HCT116 (cell line): ENCODE results near the gene NTHL1. TPM values are rescaled to one million over a fixed set of nuclear protein-coding genes. Genes with fewer than 3 reads are reported as not detected.

Source experiments
- ATAC-seq: fragments of 200-7000 bp; cut with Tn5 transposase; 2 replicates; pipeline ENCODE4 v1.9.1; 2020; ENCODE audit warnings: mild to moderate bottlenecking, moderate library complexity
- BruUV-seq: library from RNA; stranded (reverse); fragments of 400-500 nt; replicated peaks from 2 replicates; lab custom pipeline; 2021; lab: Mats Ljungman, UMichigan
- CTCF ChIA-PET: fragments of 300-600 bp; sonication (Branson Sonifier 250); formaldehyde crosslinking; loops from one replicate; lab custom pipeline; 2021; ENCODE audit warnings: antibody characterized with exemption; lab: Charles Lee
- POLR2A ChIA-PET: fragments of 300-600, 350-600 bp; sonication (Branson Sonifier 250); formaldehyde crosslinking; loops from one replicate; lab custom pipeline; 2021; ENCODE audit warnings: antibody characterized with exemption; lab: Charles Lee
- RAD21 ChIA-PET, 2 experiments: fragments of 300-600 bp; sonication (Branson Sonifier 250); formaldehyde crosslinking; loops; one replicate each; lab custom pipeline; 2023; ENCODE audit warnings: low total read pairs in 2 of 2; ENCODE audit not compliant: uncharacterized antibody in 2 of 2, unreplicated experiment in 2 of 2, low non-redundant PET in 1 of 2; lab: Charles Lee
- DNase-seq: peaks from one replicate; pipeline ENCODE4 v3.0.0-alpha.2; 2010; ENCODE audit warnings: low read depth, low spot score
- H2AFZ ChIP-seq: fragments of 200-600 bp; shearing (Covaris generic), sonication (generic); 2 replicates; pipeline ENCODE4 v1.6.1; 2017; ENCODE audit warnings: low read depth, mixed run types, mixed read lengths, antibody characterized with exemption, low read length; ENCODE audit not compliant: poor library complexity, severe bottlenecking
- H3K27ac ChIP-seq: 2 replicates; pipeline ENCODE4 v1.5.1; 2012; ENCODE audit warnings: low read depth, low read length
- H3K27me3 ChIP-seq: fragments of 200-600 bp; sonication (generic); 2 replicates; pipeline ENCODE4 v1.6.1; 2016; ENCODE audit warnings: mixed run types, low read length, mixed read lengths; ENCODE audit not compliant: insufficient read depth
- H3K36me3 ChIP-seq, 2 experiments: fragments of 200-500 bp in 1 of 2; fragments of 200-600 bp in 1 of 2; sonication (Bioruptor generic) in 1 of 2; sonication (generic) in 1 of 2; 2 replicates each; pipeline versions ENCODE4 v1.5.1 to v1.6.1; 2014 to 2016; ENCODE audit warnings: low read length in 2 of 2, inconsistent platforms in 1 of 2, mixed read lengths in 1 of 2, mixed run types in 1 of 2; ENCODE audit not compliant: insufficient read depth in 2 of 2, control insufficient read depth in 1 of 2
- H3K4me1 ChIP-seq, 2 experiments: fragments of 200-600 bp in 1 of 2; sonication (generic) in 1 of 2; 2 replicates each; pipeline versions ENCODE4 v1.5.1 to v1.6.1; 2012 to 2017; ENCODE audit warnings: low read length in 2 of 2, inconsistent platforms in 1 of 2, mild to moderate bottlenecking in 1 of 2, mixed read lengths in 1 of 2, mixed run types in 1 of 2, moderate library complexity in 1 of 2; ENCODE audit not compliant: insufficient read depth in 2 of 2, control insufficient read depth in 1 of 2
- H3K4me2 ChIP-seq: fragments of 200-600 bp; sonication (generic); 2 replicates; pipeline ENCODE4 v1.6.1; 2017; ENCODE audit warnings: mixed run types, low read length, mixed read lengths
- H3K4me3 ChIP-seq, 2 experiments: fragments of 200-600 bp in 1 of 2; sonication (generic) in 1 of 2; replicated peaks in 1 of 2; 2 replicates each; pipeline ENCODE4 v1.5.1; 2011 to 2016; ENCODE audit warnings: low read length in 2 of 2, control low read depth in 1 of 2, low read depth in 1 of 2, mild to moderate bottlenecking in 1 of 2, mixed read lengths in 1 of 2, mixed run types in 1 of 2
- H3K79me2 ChIP-seq: fragments of 200-600 bp; sonication (generic); 2 replicates; pipeline ENCODE4 v1.6.1; 2017; ENCODE audit warnings: mild to moderate bottlenecking, mixed run types, low read length, moderate library complexity, mixed read lengths; ENCODE audit not compliant: insufficient read depth
- H3K9ac ChIP-seq: fragments of 200-600 bp; sonication (generic); 2 replicates; pipeline ENCODE4 v1.6.1; 2016; ENCODE audit warnings: low read length, mixed read lengths
- H3K9me2 ChIP-seq: fragments of 200-600 bp; sonication (generic), shearing (Covaris generic); 2 replicates; pipeline ENCODE4 v1.6.1; 2017; ENCODE audit warnings: mixed run types, mild to moderate bottlenecking, moderate library complexity; ENCODE audit not compliant: insufficient read depth
- H3K9me3 ChIP-seq, 2 experiments: fragments of 200-500 bp in 1 of 2; fragments of 200-600 bp in 1 of 2; sonication (Bioruptor generic) in 1 of 2; sonication (generic) in 1 of 2; 2 replicates each; pipeline ENCODE4 v1.6.1; 2014 to 2017; ENCODE audit warnings: low read length in 2 of 2, mixed read lengths in 2 of 2, inconsistent platforms in 1 of 2, low read depth in 1 of 2, mild to moderate bottlenecking in 1 of 2, mixed run types in 1 of 2, moderate library complexity in 1 of 2; ENCODE audit not compliant: control insufficient read depth in 1 of 2, insufficient read depth in 1 of 2
- H4K20me1 ChIP-seq: fragments of 200-600 bp; sonication (generic), shearing (Covaris generic); 2 replicates; pipeline ENCODE4 v1.6.1; 2017; ENCODE audit warnings: mixed run types, mild to moderate bottlenecking, moderate library complexity; ENCODE audit not compliant: insufficient read depth
- CBX3 ChIP-seq: IDR thresholded peaks from 2 replicates; pipeline ENCODE4 v1.6.1; 2012; ENCODE audit warnings: low read depth
- CEBPB ChIP-seq: IDR thresholded peaks from 2 replicates; pipeline ENCODE4 v1.6.1; 2012; ENCODE audit warnings: low read depth
- CTCF ChIP-seq, 3 experiments: fragments of 200-600 bp in 1 of 3; sonication (generic) in 1 of 3; IDR thresholded peaks in 2 of 3; conservative IDR thresholded peaks in 1 of 3; 2 replicates each; pipeline ENCODE4 v1.5.1; 2012 to 2017; ENCODE audit warnings: low read depth in 2 of 3, low read length in 2 of 3, antibody characterized with exemption in 1 of 3, borderline replicate concordance in 1 of 3, control low read depth in 1 of 3, mild to moderate bottlenecking in 1 of 3, mixed read lengths in 1 of 3, mixed run types in 1 of 3, moderate library complexity in 1 of 3; ENCODE audit not compliant: insufficient read depth in 1 of 3
- EGR1 ChIP-seq: IDR thresholded peaks from 2 replicates; pipeline ENCODE4 v1.6.1; 2012; ENCODE audit warnings: low read depth
- ELF1 ChIP-seq: IDR thresholded peaks from 2 replicates; pipeline ENCODE4 v1.6.1; 2012; ENCODE audit warnings: low read depth, borderline replicate concordance
- EZH2 ChIP-seq: fragments of 200-600 bp; sonication (generic); IDR thresholded peaks from 2 replicates; pipeline ENCODE4 v1.6.1; 2017; ENCODE audit warnings: antibody characterized with exemption, mixed run types
- EZH2phosphoT487 ChIP-seq: fragments of 200-600 bp; IDR thresholded peaks from 2 replicates; pipeline ENCODE4 v1.6.1; 2018; ENCODE audit warnings: antibody characterized with exemption, borderline replicate concordance
- JUND ChIP-seq: IDR thresholded peaks from 2 replicates; pipeline ENCODE4 v1.6.1; 2012
- MAX ChIP-seq: IDR thresholded peaks from 2 replicates; pipeline ENCODE4 v1.6.1; 2012
- RAD21 ChIP-seq: IDR thresholded peaks from 2 replicates; pipeline ENCODE4 v1.6.1; 2012; ENCODE audit warnings: low read depth, mild to moderate bottlenecking
- REST ChIP-seq: IDR thresholded peaks from 2 replicates; pipeline ENCODE4 v1.6.1; 2012; ENCODE audit warnings: low read depth
- SIN3A ChIP-seq: IDR thresholded peaks from 2 replicates; pipeline ENCODE4 v1.6.1; 2012; ENCODE audit warnings: low read depth
- SRF ChIP-seq: IDR thresholded peaks from 2 replicates; pipeline ENCODE4 v1.6.1; 2012; ENCODE audit warnings: low read depth
- YY1 ChIP-seq: IDR thresholded peaks from 2 replicates; pipeline ENCODE4 v1.6.1; 2011; ENCODE audit warnings: low read length, low read depth, moderate library complexity, mild to moderate bottlenecking; ENCODE audit not compliant: insufficient replicate concordance; ENCODE audit errors: extremely low read depth
- ZFX ChIP-seq: fragments of 450-650 bp; IDR thresholded peaks from 2 replicates; pipeline ENCODE4 v1.6.1; 2017
- intact Hi-C: fragments of 100-400 bp; cut with micrococcal nuclease; formaldehyde crosslinking; loops from 2 replicates; pipeline ENCODE4 v1.10.0; 2022
- total RNA-seq: library from RNA; stranded (reverse); gene quantifications from one replicate; pipeline ENCODE4 v1.2.1, GENCODE V29; 2021; ENCODE audit not compliant: unreplicated experiment

NTHL1 gene
- total RNA-seq, 1 experiment from 2014 or later, result 40.1 TPM

GRCh38 chr16:2066139-2066538 is 18.5 kb upstream of the NTHL1 start:
- no peaks in the 10 kb centered on the region for H3K79me2 ChIP-seq
- peaks cover 5 to 7% of the 10 kb centered on the region in 2 experiments; a peak in 3 of 4 replicates for H3K36me3 ChIP-seq
- BruUV-seq, result no TSS peak
- H4K20me1 ChIP-seq, result no peaks in the 10 kb centered on the region
- H3K4me1 ChIP-seq, result no peaks in the 10 kb centered on the region
- intact Hi-C loops, result no loop called here
- DNase-seq (no peak), ATAC-seq (no peak)
- TF ChIP-seq SRF (no peak), RAD21 (no peak), ELF1 (no peak), MAX (no peak), EZH2phosphoT487 (no peak), ZFX (no peak), CTCF (IDR thresholded peaks at IDR 0.05 in 2 of 3, conservative IDR thresholded peaks at IDR 0.05 in 1 of 3; ENCODE audit: borderline replicate concordance in 1 of 3, insufficient read depth in 1 of 3, low read depth in 2 of 3, low read length in 2 of 3) (no peak), EZH2 (no peak), CEBPB (no peak), YY1 (no peak), JUND (no peak), EGR1 (no peak), REST (no peak), SIN3A (no peak), CBX3 (no peak)
- RAD21 ChIA-PET, result no interaction called here
- no peak overlapping the region for H3K4me2 ChIP-seq
- H3K9me3 ChIP-seq, result no peaks in the 10 kb centered on the region
- no peaks in the 10 kb centered on the region for H3K27me3 ChIP-seq
- H3K27ac ChIP-seq, result no peak overlapping the region
- CTCF ChIA-PET, result no interaction called here
- H3K9me2 ChIP-seq, result no peaks in the 10 kb centered on the region
- no peak overlapping the region for H2AFZ ChIP-seq
- H3K9ac ChIP-seq, result no peak overlapping the region
- no peak overlapping the region for H3K4me3 ChIP-seq
- POLR2A ChIA-PET, result no interaction called here
